HFF-Myc (cell line): ENCODE measurements around the gene HBZ.
"Not testable (repeated sequence)": the region's sequence is repeated elsewhere in the genome, so short reads cannot be mapped to it uniquely, and the experiment has no call there.

Experiments used
- DNase-seq: peaks from one replicate; pipeline ENCODE4 v3.0.0-alpha.2; 2011; ENCODE audit warnings: low read depth; ENCODE audit errors: extremely low read depth
- H3K4me3 ChIP-seq: replicated peaks from 2 replicates; pipeline ENCODE4 v1.5.1; 2011; ENCODE audit warnings: low read depth, mild to moderate bottlenecking, control low read depth, low read length
- CTCF ChIP-seq: IDR thresholded peaks from 2 replicates; pipeline ENCODE4 v1.5.1; 2012; ENCODE audit warnings: mild to moderate bottlenecking, low read depth, low read length, control low read depth; ENCODE audit errors: missing control alignments

HBZ gene

GRCh38 chr16:120756-121155 is 31.7 kb upstream of the HBZ start:
- no peak for TF ChIP-seq CTCF
- DNase-seq = no peak
- H3K4me3 ChIP-seq = no peak overlapping the region

GRCh38 chr16:122361-122760 is 30.1 kb upstream of the HBZ start:
- no peak overlapping the region for H3K4me3 ChIP-seq
- no peak for DNase-seq
- TF ChIP-seq CTCF = no peak

GRCh38 chr16:123558-124350 is 28.7 kb upstream of the HBZ start:
- not testable (repeated sequence) for H3K4me3 ChIP-seq, DNase-seq

- DNase-seq = no peak
- TF ChIP-seq CTCF = no peak
- no peak overlapping the region for H3K4me3 ChIP-seq
These were observed 27.4 kb upstream of the HBZ start for GRCh38 chr16:125011-125410.

GRCh38 chr16:129075-129474 is 23.4 kb upstream of the HBZ start:
- DNase-seq = no peak
- no peak for TF ChIP-seq CTCF
- H3K4me3 ChIP-seq = no peak overlapping the region

GRCh38 chr16:130533-131173 is 21.8 kb upstream of the HBZ start:
- no peak for TF ChIP-seq CTCF
- no peak for DNase-seq
- H3K4me3 ChIP-seq = no peak overlapping the region

GRCh38 chr16:132120-132519 is 20.3 kb upstream of the HBZ start:
- no peak for TF ChIP-seq CTCF
- H3K4me3 ChIP-seq = no peak overlapping the region
- no peak for DNase-seq
